Fibroblast of skin of right biceps (primary cell): ENCODE results near the gene TNRC18.
"Not testable (repeated sequence)": the region's sequence is repeated elsewhere in the genome, so short reads cannot be mapped to it uniquely, and the experiment has no call there.

ENCODE experiments used
- DNase-seq: peaks from one replicate; pipeline ENCODE4 v3.0.0-alpha.2; 2013

TNRC18 gene

GRCh38 chr7:5423306-5423975, at the start of gene TNRC18:
TNRC18 (minus strand) TSS chr7:5423834; CDS start chr7:5421246, 2,588 bp downstream.
- no peak for DNase-seq

- DNase-seq = no peak
These were observed 49.0 kb upstream of the TNRC18 start for GRCh38 chr7:5472432-5473315.

GRCh38 chr7:5471623-5472022, 48.0 kb upstream of the TNRC18 start:
- not testable (repeated sequence) for DNase-seq

GRCh38 chr7:5470816-5471215, 47.2 kb upstream of the TNRC18 start:
- no peak for DNase-seq

GRCh38 chr7:5470167-5470532, 46.5 kb upstream of the TNRC18 start:
- no peak for DNase-seq

- no peak for DNase-seq
These were observed 45.9 kb upstream of the TNRC18 start for GRCh38 chr7:5469375-5470166.

- no peak for DNase-seq
These were observed 44.0 kb upstream of the TNRC18 start for GRCh38 chr7:5467645-5468044.

- no peak for DNase-seq
These were observed 42.9 kb upstream of the TNRC18 start for GRCh38 chr7:5466551-5466950.

- no peak for DNase-seq
These were observed 39.4 kb upstream of the TNRC18 start for GRCh38 chr7:5463031-5463430.

- no peak for DNase-seq
These were observed 38.6 kb upstream of the TNRC18 start for GRCh38 chr7:5462216-5462615.

- DNase-seq = no peak
These were observed 35.4 kb upstream of the TNRC18 start for GRCh38 chr7:5458921-5459480.

GRCh38 chr7:5457245-5457735, 33.7 kb upstream of the TNRC18 start:
- no peak for DNase-seq

- no peak for DNase-seq
These were observed 32.8 kb upstream of the TNRC18 start for GRCh38 chr7:5456409-5456808.

GRCh38 chr7:5455581-5456219, 32.1 kb upstream of the TNRC18 start:
- no peak for DNase-seq

GRCh38 chr7:5455175-5455574, 31.5 kb upstream of the TNRC18 start:
- no peak for DNase-seq

GRCh38 chr7:5454485-5454884, 30.9 kb upstream of the TNRC18 start:
- DNase-seq = no peak

- no peak for DNase-seq
These were observed 30.0 kb upstream of the TNRC18 start for GRCh38 chr7:5453566-5454075.

- DNase-seq = peak; percentile 80
These were observed 29.4 kb upstream of the TNRC18 start for GRCh38 chr7:5452937-5453540.

- no peak for DNase-seq
These were observed 28.9 kb upstream of the TNRC18 start for GRCh38 chr7:5452470-5452899.

GRCh38 chr7:5451391-5451790, 27.8 kb upstream of the TNRC18 start:
- DNase-seq = no peak

- DNase-seq = peak; percentile 51
These were observed 27.1 kb upstream of the TNRC18 start for GRCh38 chr7:5450549-5451327.
